NCI-H460 (cell line): ENCODE results near the gene DPYD. TPM values are rescaled to one million over a fixed set of nuclear protein-coding genes. Genes with fewer than 3 reads are reported as not detected.

Experiments used
- DNase-seq: peaks from one replicate; pipeline ENCODE4 v3.0.0-alpha.2; 2016; ENCODE audit warnings: low read depth; ENCODE audit errors: extremely low read depth
- total RNA-seq: library from RNA; depleted of rRNA; stranded (reverse); fragments of >200 nt; shearing (Covaris generic); gene quantifications from 2 replicates; pipeline ENCODE4 v1.2.3, GENCODE V29; 2014

The DPYD gene
- total RNA-seq, 1 experiment from 2014 or later, result 7.9 TPM

DNA sequence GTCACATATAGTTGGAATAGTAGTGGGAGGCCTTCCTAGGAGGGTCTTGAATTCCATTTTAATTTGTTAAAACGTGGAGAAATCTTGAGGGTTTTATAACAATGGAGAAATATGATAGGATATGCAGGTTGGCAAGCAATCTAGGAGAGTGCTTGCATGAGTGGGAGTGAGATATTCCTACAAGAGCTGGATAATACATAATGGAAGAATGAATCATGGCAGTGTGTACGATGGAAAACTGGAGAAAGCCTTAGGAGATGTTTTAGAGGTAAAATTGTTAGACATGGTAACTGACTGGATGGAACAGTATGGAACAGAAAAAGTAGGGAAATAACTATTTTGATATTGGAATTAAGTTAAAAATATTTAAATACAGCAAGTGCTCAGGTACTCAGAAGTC is 846.9 kb downstream of the DPYD start:
- DNase-seq, result no peak

DNA sequence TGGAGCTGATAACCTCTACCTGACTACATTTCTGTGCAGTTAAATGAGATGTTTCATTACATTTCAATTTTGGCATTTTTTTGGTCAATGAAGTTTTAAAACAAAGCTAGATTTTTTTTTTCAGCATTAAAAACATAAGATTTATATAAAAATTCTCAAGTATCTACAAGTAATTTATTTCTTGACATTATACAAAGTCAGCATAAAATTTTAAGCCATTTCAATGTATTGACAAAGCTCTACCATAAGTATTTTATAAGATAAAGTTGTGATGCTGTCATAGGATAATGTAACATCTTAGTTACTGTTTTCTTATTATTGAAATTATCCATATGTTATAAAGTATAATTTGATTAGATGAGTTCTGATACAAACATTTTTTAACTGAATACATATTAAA is 847.7 kb downstream of the DPYD start:
- DNase-seq, result no peak

DNA sequence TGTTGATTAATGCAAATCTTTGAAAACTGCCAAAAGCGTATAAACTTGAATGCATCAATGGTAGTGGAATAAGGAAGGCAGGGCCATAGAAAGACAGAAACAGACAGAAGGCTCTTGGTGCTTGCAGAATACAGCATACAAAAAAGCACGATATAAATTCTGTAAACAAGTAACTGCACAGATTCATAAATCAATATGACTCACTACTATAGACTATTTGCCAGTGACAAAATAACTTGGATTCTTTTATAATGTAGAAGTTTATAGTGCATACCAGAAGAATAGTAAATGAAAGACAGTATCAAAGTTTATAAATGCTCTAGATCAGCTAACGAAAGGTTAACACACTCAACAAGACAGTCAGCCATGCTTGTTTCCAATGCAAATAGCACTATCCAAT is 849.7 kb downstream of the DPYD start:
- no peak for DNase-seq

DNA sequence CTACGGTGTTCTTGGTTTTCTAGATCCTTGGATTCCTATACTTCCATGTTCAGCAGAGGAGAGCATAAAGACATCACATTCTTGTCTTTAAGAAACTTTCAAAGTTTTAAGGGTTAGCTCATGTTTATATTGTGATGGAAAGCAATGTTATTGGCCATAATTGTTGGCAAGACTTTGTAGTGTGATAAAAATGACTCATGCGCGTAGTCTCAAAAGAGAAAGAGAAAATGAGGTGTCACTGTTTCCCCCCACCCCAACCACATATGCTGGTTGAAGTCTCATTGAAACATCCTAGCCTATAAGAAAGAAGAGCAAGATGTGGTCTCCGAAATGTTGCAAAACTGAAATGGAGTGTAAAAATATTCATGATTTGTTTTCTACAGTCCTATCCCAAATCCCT is 850.5 kb downstream of the DPYD start:
- DNase-seq, result no peak

DNA sequence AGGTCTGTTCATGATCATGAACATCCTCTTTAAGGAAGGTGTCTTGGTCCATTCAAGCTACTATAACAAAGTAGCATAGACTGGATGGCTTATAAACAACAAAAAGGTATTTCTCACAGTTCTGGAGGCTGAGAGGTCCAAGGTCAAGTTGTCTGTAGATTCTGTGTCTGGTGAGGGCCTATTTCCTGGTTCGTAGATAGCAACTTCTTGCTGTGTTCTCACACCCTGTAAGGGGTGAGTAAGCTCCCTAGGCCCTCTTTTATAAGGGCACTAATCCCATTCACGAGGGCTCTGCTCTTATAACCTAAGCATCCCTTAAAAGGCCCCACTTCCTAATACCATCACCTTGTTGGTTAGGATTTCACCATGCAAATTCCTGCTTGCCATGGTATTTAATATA is 851.5 kb downstream of the DPYD start:
- DNase-seq, result no peak

DNA sequence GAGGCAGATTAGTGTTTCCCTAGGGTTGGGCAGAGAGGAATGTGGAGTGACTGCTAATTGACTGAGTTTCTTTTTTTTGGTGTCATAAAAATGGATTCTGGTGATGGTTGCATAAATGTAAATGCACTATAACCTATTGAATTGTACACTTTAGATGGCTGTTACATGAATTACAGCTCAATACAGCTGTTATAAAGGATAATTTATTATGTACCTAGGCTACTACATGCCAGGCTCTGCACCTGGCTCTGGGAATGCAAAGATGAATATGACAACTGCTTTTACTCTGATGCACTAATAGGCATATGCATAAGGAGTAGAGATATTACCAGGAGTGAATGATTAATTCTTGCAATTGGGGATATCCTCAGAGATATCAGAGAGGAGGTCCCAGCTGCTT is 854.0 kb downstream of the DPYD start:
- no peak for DNase-seq

DNA sequence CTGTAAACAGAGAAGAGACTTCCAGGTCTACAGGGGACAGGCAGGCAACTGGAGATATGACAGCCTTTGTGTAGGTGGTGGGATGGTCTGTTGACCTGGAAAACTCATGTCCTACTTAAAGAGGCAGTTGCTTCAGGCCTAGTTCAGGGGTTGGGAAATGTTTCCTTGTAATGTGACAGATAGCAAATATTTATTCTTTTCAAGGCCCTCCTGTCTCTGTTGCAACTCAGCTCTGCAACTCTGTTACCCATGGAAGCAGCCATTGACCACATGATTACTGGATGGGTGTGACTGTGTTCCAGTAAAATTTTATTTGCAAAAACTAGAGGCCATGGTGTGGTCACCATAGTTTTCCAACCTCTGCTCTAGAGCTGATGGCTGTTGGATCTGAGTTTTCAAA is 857.3 kb downstream of the DPYD start:
- DNase-seq, result no peak

DNA sequence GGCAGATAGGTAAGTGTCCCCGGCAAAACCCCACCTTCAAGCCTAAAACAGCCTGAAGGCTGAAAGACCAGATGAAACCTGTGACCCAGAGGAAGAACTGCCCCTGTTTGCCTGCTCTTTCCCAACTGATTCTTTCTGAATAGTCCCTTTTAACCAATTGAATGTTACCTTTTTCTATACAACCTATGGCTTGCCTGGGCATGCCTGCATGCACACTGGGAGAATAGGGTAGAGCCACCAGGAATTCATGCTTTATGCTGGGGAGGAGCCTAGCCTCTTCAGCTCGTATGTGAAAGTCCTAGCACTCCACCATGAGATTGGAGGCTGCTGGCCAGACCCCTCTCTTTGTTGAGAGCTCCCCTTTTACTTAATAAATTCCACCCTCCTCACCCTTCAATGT is 859.2 kb downstream of the DPYD start:
- DNase-seq, result no peak

DNA sequence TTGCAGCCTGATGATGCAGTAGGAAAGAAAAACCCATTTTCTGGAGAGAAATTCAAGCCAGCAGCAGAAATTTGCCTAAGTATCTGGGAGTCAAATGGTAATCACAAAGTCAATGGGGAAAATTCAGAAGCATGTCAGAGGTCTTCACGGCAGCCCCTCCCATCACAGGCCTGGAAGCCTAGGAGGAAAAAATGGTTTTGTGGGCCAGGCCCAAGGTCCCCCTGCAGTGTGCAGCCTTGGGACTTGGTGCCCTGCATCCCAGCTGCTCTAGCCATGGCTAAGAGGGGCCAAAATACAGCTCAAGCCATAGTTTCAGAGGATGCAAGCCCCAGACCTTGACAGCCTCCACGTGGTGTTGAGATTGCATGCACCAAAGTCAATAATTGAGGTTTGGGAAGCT is 864.4 kb downstream of the DPYD start:
- DNase-seq, result no peak

DNA sequence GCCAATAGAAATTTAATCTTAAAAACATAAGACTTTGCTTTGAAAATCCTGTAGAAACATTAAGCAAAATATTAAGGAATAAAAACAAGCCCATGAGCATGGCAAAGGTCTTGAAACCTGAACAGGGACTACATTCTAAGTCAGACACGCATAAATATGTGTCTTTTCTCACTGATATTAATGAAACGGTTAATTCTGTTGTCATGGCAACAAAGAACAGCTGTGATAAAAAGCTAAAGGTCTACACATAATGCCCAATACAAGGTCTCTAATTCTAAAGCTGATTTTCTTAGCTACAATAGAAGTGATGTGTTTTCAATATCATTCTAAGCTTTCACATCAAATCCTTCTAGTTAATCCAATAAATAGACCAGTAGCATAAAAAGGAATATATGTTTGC is 867.6 kb downstream of the DPYD start:
- no peak for DNase-seq

DNA sequence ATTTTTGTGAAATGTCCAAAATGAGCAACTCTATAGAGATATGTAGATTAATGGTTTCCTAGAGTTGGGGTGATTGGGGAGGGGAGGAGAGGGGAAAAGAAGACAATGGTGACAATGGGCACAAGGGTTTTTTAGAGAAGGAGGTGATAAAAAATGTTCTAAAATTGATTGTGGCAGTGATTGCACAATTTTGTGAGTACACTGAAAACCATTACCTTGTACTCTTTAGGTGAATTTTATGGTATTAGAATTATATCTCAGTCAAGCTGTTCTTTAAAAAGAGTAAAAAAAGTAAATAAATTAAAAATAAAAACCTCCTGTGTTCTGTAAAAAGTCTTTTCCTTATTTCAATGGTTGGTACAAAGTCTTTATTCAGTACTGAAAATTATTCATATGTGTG is 869.0 kb downstream of the DPYD start:
- no peak for DNase-seq

DNA sequence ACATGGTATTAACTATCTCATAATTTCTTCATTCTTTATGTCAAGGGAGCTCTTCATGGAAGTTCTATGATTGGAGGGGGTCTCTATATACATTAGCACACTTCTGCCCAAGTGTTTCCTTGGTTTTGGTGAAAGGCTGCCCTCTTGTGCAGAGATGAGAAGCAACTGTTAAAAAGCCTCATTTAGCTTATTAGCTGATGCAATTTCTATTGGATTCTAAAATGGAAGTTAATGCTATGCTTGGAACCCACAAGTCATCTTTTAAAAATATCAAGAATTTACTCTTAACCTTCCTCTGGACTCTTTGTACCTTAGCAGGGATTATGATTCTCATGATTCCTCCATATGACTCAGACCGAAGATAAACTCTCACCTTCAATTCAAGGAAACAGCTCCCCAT is 870.3 kb downstream of the DPYD start:
- peak; percentile 1 for DNase-seq

DNA sequence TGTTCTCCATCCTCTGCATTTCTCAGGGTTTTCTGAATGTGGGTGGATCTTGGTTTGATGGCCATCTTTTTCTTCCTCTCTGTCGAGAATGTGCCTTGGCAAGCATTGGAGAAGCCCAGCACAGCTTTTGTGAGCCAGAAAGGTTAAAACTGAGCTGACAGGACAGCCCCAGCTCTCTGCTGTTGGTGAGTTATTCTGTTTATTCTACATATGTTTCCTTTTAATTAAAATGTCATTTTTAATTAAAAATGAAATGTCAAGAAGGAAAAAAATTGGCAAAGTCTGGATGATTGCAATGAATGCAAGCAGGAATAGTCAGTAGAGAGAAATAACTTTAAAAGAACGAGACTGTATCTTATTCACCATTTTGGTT is 873.4 kb downstream of the DPYD start:
- no peak for DNase-seq

DNA sequence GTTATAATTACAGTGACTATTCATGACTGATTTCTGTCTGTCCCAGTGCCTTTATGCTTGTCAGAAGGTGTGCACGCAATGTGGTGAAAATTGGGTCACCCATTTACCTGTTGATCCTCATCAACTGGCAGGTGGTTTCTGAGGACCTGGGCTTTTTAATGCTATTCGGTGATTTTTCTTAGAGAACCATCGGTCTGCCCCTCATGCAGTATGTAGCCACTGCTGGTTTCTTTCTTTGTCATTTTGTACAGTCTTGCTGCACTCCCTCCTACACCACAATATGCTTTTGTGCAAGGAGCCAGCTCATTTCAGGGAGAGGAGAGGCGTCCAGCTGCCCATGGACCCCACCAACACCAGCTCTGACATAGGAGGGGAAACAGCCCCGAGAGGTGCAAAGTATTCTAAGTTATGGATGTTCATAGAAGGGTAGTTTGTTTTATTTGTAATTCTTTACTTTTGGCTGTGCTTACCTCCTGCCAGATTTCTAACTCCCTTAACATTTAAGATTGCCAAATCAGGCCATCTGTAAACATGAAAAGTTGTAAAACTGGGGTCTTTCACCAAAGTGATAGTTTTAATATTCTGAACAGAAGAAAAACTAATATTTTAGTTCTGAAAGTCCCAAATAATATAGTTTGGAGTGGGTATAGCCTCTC is 873.9 kb downstream of the DPYD start:
- DNase-seq, result no peak

DNA sequence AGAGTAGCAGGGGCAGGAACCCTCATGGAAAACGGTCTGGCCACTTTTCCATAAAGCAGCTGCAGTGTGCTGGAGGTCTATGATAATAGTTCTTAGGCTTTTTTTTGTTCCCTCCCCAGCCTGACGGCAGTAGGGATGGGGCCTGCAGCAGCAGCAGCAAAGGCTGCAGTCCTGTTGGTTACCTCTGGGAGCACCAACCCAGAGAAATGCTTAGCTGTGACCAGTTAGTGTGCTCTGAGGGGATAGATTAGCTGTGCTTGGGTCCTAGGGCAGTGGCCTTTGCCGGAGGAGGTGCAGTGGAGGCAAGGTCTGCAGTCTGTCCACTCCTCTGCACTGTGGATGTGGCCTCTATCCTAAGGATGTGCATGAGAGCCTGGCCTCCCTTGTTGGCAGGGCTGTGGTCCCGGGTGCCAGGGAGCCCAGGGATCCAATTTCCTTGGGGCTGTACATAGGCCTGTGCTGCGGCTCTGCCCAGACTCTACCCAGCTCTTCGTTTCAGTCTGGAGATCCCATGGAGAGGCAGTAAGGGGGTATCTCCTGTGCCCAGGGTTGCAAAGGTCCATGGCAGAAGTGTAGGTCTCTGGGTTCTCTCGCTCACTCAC is 876.6 kb downstream of the DPYD start:
- no peak for DNase-seq

DNA sequence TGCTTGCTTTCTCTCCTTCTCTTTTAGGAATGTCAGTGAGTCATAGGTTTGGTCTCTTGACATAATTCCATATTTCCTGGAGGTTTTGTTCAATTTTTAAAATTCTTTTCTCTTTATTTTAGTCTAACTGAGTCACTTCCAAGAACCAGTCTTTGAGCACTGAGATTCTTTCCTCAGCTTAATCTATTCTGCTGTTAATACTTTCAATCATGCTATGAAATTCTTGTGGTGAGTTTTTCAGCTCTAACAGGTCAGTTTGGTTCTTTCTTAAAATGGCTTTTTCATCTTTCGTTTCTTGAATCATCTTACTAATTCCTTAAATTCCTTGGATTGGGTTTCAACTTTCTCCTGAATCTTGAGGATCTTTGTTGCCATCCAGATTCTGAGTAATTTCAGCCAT is 878.3 kb downstream of the DPYD start:
- DNase-seq, result no peak

DNA sequence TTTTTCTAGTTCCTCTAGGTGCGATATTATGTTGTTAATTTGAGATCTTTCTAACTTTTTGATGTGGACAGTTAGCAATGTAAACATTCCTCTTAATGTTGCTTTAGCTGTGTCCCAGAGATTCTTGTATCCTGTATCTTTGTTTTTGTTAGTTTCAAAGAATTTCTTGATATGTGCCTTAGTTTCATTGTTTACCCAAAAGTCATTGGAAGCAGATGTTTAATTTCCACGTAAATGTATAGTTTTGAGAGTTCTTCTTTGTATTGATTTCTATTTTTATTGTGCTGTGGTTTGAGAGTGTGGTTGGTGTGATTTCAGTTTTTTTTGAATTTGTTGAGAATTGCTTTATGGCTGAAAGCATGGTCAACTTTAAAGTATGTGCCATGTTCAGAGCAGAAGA is 879.8 kb downstream of the DPYD start:
- DNase-seq, result no peak

DNA sequence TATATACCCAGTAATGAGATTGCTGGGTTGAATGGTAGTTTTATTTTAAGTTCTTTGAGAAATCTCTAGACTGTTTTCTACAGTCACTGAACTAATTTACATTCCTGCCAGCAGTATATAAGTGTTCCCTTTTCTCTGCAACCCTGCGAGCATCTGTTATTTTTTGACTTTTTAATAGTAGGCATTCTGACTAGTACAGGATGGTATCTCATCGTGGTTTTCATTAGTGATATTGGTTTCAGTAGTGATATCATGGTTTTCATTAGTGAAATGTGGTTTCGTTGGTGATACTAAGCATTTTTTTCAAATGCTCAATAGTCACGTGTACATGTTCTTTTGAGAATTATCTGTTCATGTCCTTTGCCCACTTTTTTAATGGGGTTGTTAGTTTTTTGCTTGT is 882.4 kb downstream of the DPYD start:
- DNase-seq, result no peak

DNA sequence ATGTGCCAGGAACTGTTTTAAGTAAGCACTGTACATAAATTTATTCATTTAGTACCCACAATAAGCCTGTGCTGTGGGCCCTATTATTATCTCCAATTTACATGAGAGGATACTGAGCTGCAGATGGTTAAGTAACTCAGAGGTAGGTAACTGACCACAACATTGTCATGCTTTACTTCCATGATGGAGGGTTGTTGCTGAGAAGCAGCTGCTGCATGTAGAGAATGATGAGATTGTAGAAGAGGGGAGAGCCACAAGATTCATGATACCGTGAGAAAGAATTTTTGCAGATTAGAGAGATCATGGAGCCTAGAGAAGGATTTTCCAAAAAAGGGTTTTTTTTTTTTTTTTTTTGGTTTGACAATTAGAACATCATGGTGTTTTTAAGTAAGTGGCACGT is 886.2 kb downstream of the DPYD start:
- no peak for DNase-seq

DNA sequence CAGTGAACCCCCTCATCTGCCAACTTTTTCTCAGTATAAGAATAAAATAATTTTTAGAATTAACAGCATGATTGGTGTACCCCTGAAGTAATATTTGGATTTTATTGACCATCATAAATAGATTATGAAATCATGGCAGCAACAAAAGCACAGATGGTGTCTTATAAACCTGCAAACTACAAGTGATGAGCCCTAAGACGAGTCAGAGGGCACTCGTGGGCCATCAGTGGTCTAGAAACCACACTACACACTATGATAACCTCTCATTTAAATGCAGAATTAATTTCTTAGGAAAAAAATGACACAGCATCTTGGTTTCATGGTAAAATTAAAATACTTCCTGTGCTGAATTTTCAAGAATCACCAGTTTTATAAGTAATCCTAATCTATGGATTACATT is 886.9 kb downstream of the DPYD start:
- no peak for DNase-seq
